ENCODE data around the gene OR8I2. TPM values are rescaled to one million over a fixed set of nuclear protein-coding genes. Genes with fewer than 3 reads are reported as not detected.
"Not testable (repeated sequence)": the region's sequence is repeated elsewhere in the genome, so short reads cannot be mapped to it uniquely, and the experiment has no call there.

Gene OR8I2
- polyA plus RNA-seq, 2 donors: not detected

DNA sequence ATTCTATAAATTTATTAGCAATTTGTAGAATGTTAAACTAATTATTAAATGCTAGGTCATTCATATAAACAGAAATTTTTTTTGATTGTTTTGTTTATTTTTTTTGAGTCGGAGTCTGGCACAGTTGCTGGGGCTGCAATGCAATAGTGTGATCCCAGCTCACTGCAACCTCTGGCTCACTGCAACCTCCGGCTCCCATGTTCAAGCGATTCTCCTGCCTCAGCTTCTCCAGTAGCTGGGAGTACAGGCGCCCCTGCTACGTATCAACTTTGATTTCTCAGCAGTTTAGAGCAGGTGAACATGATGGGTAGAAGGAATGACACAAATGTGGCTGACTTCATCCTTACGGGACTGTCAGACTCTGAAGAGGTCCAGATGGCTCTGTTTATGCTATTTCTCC, 29.0 kb downstream of the OR8I2 start, which contains the start of gene OR8H3:
TSS of gene OR8H3 (plus strand) at position 301 of the 400 bp plus-strand sequence. CDS start at position 301, 0 bp downstream.
- H3K36me3 ChIP-seq (ENCODE audit: control insufficient read depth in 2 of 2, insufficient read depth in 2 of 2, low read length in 1 of 2): no peaks in the 10 kb centered on the region
- 64 to 69% methylated on average over 6 of the region's 6 CpGs for WGBS, 2 donors
- no peak within 1 kb of the TSS for H3K4me3 ChIP-seq (ENCODE audit: low read depth in 1 of 2, low read length in 2 of 2)
- peaks cover 0 to 2% of the 10 kb centered on the region in 2 donors for H3K9me3 ChIP-seq (ENCODE audit: control insufficient read depth in 2 of 2, insufficient read depth in 1 of 2, low read depth in 1 of 2, low read length in 1 of 2)
- H3K27ac ChIP-seq (ENCODE audit: low read depth in 2 of 2, low read length in 1 of 2): no peak within 1 kb of the TSS
- H3K4me1 ChIP-seq (ENCODE audit: control insufficient read depth in 2 of 2, insufficient read depth in 2 of 2, low read length in 1 of 2): no peaks in the 10 kb centered on the region
- H3K27me3 ChIP-seq (ENCODE audit: control insufficient read depth in 1 of 2, insufficient read depth in 2 of 2, low read length in 2 of 2): no peaks in the 10 kb centered on the region

- Histone ChIP-seq H3K9me3 (ENCODE audit: control insufficient read depth in 2 of 2, insufficient read depth in 1 of 2, low read depth in 1 of 2, low read length in 1 of 2) (no peaks in the 10 kb centered on the region), H3K36me3 (ENCODE audit: control insufficient read depth in 2 of 2, insufficient read depth in 2 of 2, low read length in 1 of 2) (no peaks in the 10 kb centered on the region), H3K4me1 (ENCODE audit: control insufficient read depth in 2 of 2, insufficient read depth in 2 of 2, low read length in 1 of 2) (no peaks in the 10 kb centered on the region), H3K4me3 (ENCODE audit: low read depth in 1 of 2, low read length in 2 of 2) (no peak within 1 kb of the TSS), H3K27me3 (ENCODE audit: control insufficient read depth in 1 of 2, insufficient read depth in 2 of 2, low read length in 2 of 2) (no peaks in the 10 kb centered on the region), H3K27ac (ENCODE audit: low read depth in 2 of 2, low read length in 1 of 2) (no peak within 1 kb of the TSS)
Observed at GRCh38 chr11:56140151-56140661, 47.1 kb downstream of the OR8I2 start, which contains the start of gene OR8J3. Gene OR8J3 (minus strand): TSS chr11:56140201. CDS start chr11:56137718, 2,483 bp downstream.

DNA sequence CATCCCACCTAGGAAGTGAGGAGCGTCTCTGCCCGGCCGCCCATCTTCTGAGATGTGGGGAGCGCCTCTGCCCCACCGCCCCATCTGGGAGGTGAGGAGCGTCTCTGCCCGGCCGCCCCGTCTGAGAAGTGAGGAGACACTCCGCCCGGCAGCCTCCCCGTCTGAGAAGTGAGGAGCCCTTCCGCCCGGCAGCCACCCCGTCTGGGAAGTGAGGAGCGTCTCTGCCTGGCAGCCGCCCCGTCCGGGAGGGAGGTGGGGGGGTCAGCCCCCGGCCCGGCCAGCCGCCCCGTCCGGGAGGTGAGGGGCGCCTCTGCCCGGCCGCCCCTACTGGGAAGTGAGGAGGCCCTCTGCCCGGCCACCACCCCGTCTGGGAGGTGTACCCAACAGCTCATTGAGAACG, 50.6 kb downstream of the OR8I2 start:
- H3K36me3 ChIP-seq (ENCODE audit: control insufficient read depth in 2 of 2, insufficient read depth in 2 of 2, low read length in 1 of 2); H3K4me1 ChIP-seq (ENCODE audit: control insufficient read depth in 2 of 2, insufficient read depth in 2 of 2, low read length in 1 of 2); H3K9me3 ChIP-seq (ENCODE audit: control insufficient read depth in 2 of 2, insufficient read depth in 1 of 2, low read depth in 1 of 2, low read length in 1 of 2); H3K4me3 ChIP-seq (ENCODE audit: low read depth in 1 of 2, low read length in 2 of 2); H3K27me3 ChIP-seq (ENCODE audit: control insufficient read depth in 1 of 2, insufficient read depth in 2 of 2, low read length in 2 of 2); H3K27ac ChIP-seq (ENCODE audit: low read depth in 2 of 2, low read length in 1 of 2): not testable (repeated sequence)
- WGBS, 2 donors: 88 to 92% methylated on average over 24 to 30 of the region's 30 CpGs

Other genes with a start within 250 kb of the OR8I2 start
- not detected for gene TRIM51, start 210.0 kb upstream of the OR8I2 start, polyA plus RNA-seq
- not detected for gene OR5W2, start 178.7 kb upstream of the OR8I2 start, polyA plus RNA-seq
- gene OR5I1, start 156.9 kb upstream of the OR8I2 start, polyA plus RNA-seq: not detected
- not detected for gene OR10AG1, start 123.4 kb upstream of the OR8I2 start, polyA plus RNA-seq
- gene OR5F1, start 98.7 kb upstream of the OR8I2 start, polyA plus RNA-seq: not detected
- gene OR5AS1, start 65.7 kb upstream of the OR8I2 start, polyA plus RNA-seq: not detected
- gene OR8H2, start 10.4 kb downstream of the OR8I2 start, polyA plus RNA-seq: not detected
- gene OR8H3, start 29.1 kb downstream of the OR8I2 start, polyA plus RNA-seq: not detected
- gene OR8J3, start 46.9 kb downstream of the OR8I2 start, polyA plus RNA-seq: not detected
- gene OR8K5, start 67.0 kb downstream of the OR8I2 start, polyA plus RNA-seq: not detected
- not detected for gene OR5J2, start 83.3 kb downstream of the OR8I2 start, polyA plus RNA-seq
- gene OR5T2, start 140.9 kb downstream of the OR8I2 start, polyA plus RNA-seq: not detected
- not detected for gene OR5T3, start 158.9 kb downstream of the OR8I2 start, polyA plus RNA-seq
- gene OR5T1, start 180.8 kb downstream of the OR8I2 start, polyA plus RNA-seq: not detected
- gene OR8H1, start 198.9 kb downstream of the OR8I2 start, polyA plus RNA-seq: not detected
- not detected for gene OR8K3, start 221.8 kb downstream of the OR8I2 start, polyA plus RNA-seq

All from esophagus (tissue), 2 donors.